ENCODE measurements around the gene CARD11.

DNA sequence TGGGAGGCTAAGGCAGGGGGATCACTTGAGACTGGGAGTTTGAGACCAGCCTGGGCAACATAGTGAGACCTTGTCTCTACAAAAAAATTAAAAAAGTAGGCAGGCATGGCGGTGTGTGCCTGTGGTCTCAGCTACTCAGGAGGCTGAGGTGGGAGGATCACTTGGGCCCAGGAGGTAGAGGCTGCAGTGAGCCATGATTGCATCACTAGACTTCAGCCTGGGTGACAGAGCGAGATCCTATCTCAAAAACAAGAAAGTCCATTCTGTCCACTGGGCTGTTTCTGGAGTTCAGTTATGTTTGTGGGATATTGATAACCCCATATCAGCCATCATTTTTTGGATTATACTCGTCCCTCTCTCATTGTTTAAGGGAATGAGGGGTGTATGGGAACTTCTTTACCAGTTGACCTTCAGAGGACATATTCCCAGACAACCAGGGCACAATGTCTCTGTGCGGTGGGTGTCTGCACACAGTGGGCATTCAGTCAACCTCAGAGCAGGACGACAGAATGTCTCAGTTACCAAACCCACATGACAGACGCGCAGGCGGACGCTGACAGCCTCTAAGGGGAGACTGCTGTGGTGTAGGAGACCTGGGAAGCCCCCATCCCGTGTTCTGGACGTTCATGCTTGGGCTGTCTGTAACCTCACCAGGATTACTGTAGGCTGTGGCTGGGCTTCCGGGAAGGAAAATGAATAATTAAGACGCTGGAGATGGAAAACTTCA lies 69.4 kb downstream of the CARD11 start:
- TF ChIP-seq, protein P1, sequence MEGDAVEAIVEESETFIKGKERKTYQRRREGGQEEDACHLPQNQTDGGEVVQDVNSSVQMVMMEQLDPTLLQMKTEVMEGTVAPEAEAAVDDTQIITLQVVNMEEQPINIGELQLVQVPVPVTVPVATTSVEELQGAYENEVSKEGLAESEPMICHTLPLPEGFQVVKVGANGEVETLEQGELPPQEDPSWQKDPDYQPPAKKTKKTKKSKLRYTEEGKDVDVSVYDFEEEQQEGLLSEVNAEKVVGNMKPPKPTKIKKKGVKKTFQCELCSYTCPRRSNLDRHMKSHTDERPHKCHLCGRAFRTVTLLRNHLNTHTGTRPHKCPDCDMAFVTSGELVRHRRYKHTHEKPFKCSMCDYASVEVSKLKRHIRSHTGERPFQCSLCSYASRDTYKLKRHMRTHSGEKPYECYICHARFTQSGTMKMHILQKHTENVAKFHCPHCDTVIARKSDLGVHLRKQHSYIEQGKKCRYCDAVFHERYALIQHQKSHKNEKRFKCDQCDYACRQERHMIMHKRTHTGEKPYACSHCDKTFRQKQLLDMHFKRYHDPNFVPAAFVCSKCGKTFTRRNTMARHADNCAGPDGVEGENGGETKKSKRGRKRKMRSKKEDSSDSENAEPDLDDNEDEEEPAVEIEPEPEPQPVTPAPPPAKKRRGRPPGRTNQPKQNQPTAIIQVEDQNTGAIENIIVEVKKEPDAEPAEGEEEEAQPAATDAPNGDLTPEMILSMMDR (conservative IDR thresholded peaks at IDR 0.05 in 1 of 2, IDR thresholded peaks at IDR 0.05 in 1 of 2; ENCODE audit: extremely low read depth in 1 of 2, insufficient read depth in 1 of 2, low read depth in 1 of 2, low read length in 2 of 2), result no peak
- TF ChIP-seq EZH2 (IDR thresholded peaks at IDR 0.05; ENCODE audit: borderline replicate concordance, low read length), result no peak
